ES-I3 (cell line): Measurements from ENCODE around the gene COL4A3.

Source experiments
- H3K36me3 ChIP-seq: 2 replicates; pipeline ENCODE4 v1.6.1; 2013; ENCODE audit warnings: mild to moderate bottlenecking, low read length, control low read depth, moderate library complexity; ENCODE audit not compliant: insufficient read depth
- H3K4me1 ChIP-seq: 2 replicates; pipeline ENCODE4 v1.6.1; 2013; ENCODE audit warnings: mild to moderate bottlenecking, control low read depth, low read length; ENCODE audit not compliant: insufficient read depth
- H3K9ac ChIP-seq: 2 replicates; pipeline ENCODE4 v1.6.1; 2013; ENCODE audit warnings: low read depth, mild to moderate bottlenecking, low read length, moderate library complexity
- H3K9me3 ChIP-seq: 2 replicates; pipeline ENCODE4 v1.6.1; 2013; ENCODE audit warnings: mild to moderate bottlenecking, low read length, moderate library complexity; ENCODE audit not compliant: control insufficient read depth, insufficient read depth

Gene COL4A3

GRCh38 chr2:227163998-227164762 is at the start of gene COL4A3, which contains the start of gene COL4A4:
TSS of gene COL4A3 (plus strand) at chr2:227164624. CDS start at chr2:227164727, 103 bp downstream.
TSS of gene COL4A4 (minus strand) at chr2:227164205. CDS start at chr2:227147483, 16,722 bp downstream.
- Histone ChIP-seq H3K9ac (peak within 1 kb of the TSS; percentile 55; the same call in 1 of the 2 replicates), H3K9me3 (no peaks in the 10 kb centered on the region), H3K4me1 (no peaks in the 10 kb centered on the region), H3K36me3 (no peaks in the 10 kb centered on the region)

GRCh38 chr2:227115761-227116160 is 48.7 kb upstream of the COL4A3 start:
- H3K9ac ChIP-seq = no peak overlapping the region
- H3K4me1 ChIP-seq = no peaks in the 10 kb centered on the region
- no peaks in the 10 kb centered on the region for H3K36me3 ChIP-seq
- H3K9me3 ChIP-seq = no peaks in the 10 kb centered on the region

- Histone ChIP-seq H3K36me3 (no peaks in the 10 kb centered on the region), H3K9ac (no peak overlapping the region), H3K9me3 (no peaks in the 10 kb centered on the region), H3K4me1 (no peaks in the 10 kb centered on the region)
Measured at GRCh38 chr2:227117027-227117426, 47.4 kb upstream of the COL4A3 start.

GRCh38 chr2:227117852-227118251 is 46.6 kb upstream of the COL4A3 start:
- Histone ChIP-seq H3K4me1 (no peaks in the 10 kb centered on the region), H3K9ac (no peak overlapping the region), H3K9me3 (no peaks in the 10 kb centered on the region), H3K36me3 (no peaks in the 10 kb centered on the region)

- Histone ChIP-seq H3K9ac (no peak overlapping the region), H3K36me3 (no peaks in the 10 kb centered on the region), H3K4me1 (no peaks in the 10 kb centered on the region), H3K9me3 (no peaks in the 10 kb centered on the region)
Measured at GRCh38 chr2:227118353-227118752, 46.1 kb upstream of the COL4A3 start.

GRCh38 chr2:227123697-227124096 is 40.7 kb upstream of the COL4A3 start:
- Histone ChIP-seq H3K36me3 (no peaks in the 10 kb centered on the region), H3K4me1 (no peaks in the 10 kb centered on the region; the same call in 1 of the 2 replicates), H3K9me3 (no peaks in the 10 kb centered on the region), H3K9ac (no peak overlapping the region)

- Histone ChIP-seq H3K9ac (no peak overlapping the region), H3K36me3 (no peaks in the 10 kb centered on the region), H3K4me1 (no peaks in the 10 kb centered on the region; the same call in 1 of the 2 replicates), H3K9me3 (no peaks in the 10 kb centered on the region)
Measured at GRCh38 chr2:227124811-227125210, 39.6 kb upstream of the COL4A3 start.

- Histone ChIP-seq H3K9ac (no peak overlapping the region), H3K9me3 (no peaks in the 10 kb centered on the region), H3K36me3 (no peaks in the 10 kb centered on the region), H3K4me1 (no peaks in the 10 kb centered on the region; the same call in none of the 2 replicates)
Measured at GRCh38 chr2:227125506-227125905, 38.9 kb upstream of the COL4A3 start.

GRCh38 chr2:227127201-227127600 is 37.2 kb upstream of the COL4A3 start:
- no peak overlapping the region for H3K9ac ChIP-seq
- H3K4me1 ChIP-seq = no peaks in the 10 kb centered on the region; the same call in none of the 2 replicates
- no peaks in the 10 kb centered on the region for H3K36me3 ChIP-seq
- no peaks in the 10 kb centered on the region for H3K9me3 ChIP-seq

- peaks cover 4% of the 10 kb centered on the region for H3K4me1 ChIP-seq
- no peaks in the 10 kb centered on the region for H3K36me3 ChIP-seq
- H3K9me3 ChIP-seq = no peaks in the 10 kb centered on the region
- no peak overlapping the region for H3K9ac ChIP-seq
Measured at GRCh38 chr2:227130636-227131035, 33.8 kb upstream of the COL4A3 start.

- no peaks in the 10 kb centered on the region for H3K36me3 ChIP-seq
- peaks cover 4% of the 10 kb centered on the region; the same call in 1 of the 2 replicates for H3K4me1 ChIP-seq
- H3K9me3 ChIP-seq = no peaks in the 10 kb centered on the region
- H3K9ac ChIP-seq = no peak overlapping the region
Measured at GRCh38 chr2:227132986-227133385, 31.4 kb upstream of the COL4A3 start.

- Histone ChIP-seq H3K36me3 (no peaks in the 10 kb centered on the region), H3K9ac (no peak overlapping the region), H3K4me1 (peaks cover 4% of the 10 kb centered on the region; the same call in 1 of the 2 replicates), H3K9me3 (no peaks in the 10 kb centered on the region)
Measured at GRCh38 chr2:227134591-227134990, 29.8 kb upstream of the COL4A3 start.

GRCh38 chr2:227141301-227141700 is 23.1 kb upstream of the COL4A3 start:
- Histone ChIP-seq H3K36me3 (no peaks in the 10 kb centered on the region), H3K9me3 (no peaks in the 10 kb centered on the region), H3K4me1 (no peaks in the 10 kb centered on the region), H3K9ac (no peak overlapping the region)

GRCh38 chr2:227143895-227144294 is 20.5 kb upstream of the COL4A3 start:
- no peaks in the 10 kb centered on the region for H3K36me3 ChIP-seq
- no peak overlapping the region for H3K9ac ChIP-seq
- H3K4me1 ChIP-seq = no peaks in the 10 kb centered on the region
- no peaks in the 10 kb centered on the region for H3K9me3 ChIP-seq

- Histone ChIP-seq H3K9ac (no peak overlapping the region), H3K9me3 (no peaks in the 10 kb centered on the region), H3K36me3 (no peaks in the 10 kb centered on the region), H3K4me1 (no peaks in the 10 kb centered on the region)
Measured at GRCh38 chr2:227146456-227146855, 18.0 kb upstream of the COL4A3 start.
